K562 (cell line): Measurements from ENCODE around the gene NUDT6. TPM values are rescaled to one million over a fixed set of nuclear protein-coding genes. Genes with fewer than 3 reads are reported as not detected.

Experiments used
- ATAC-seq: fragments of 200-7000 bp; cut with Tn5 transposase; 3 replicates; pipeline ENCODE4 v1.9.1; 2020; ENCODE audit warnings: moderate library complexity
- BruUV-seq: library from RNA; stranded (reverse); fragments of 400-500 nt; replicated peaks from 2 replicates; lab custom pipeline; 2021; lab: Mats Ljungman, UMichigan
- CTCF ChIA-PET: fragments of 300-600 bp; formaldehyde crosslinking; extraction: SDS; loops from one replicate; lab custom pipeline; 2021; ENCODE audit warnings: low intra/inter-chr PET ratio; lab: Yijun Ruan, JAX
- POLR2A ChIA-PET: fragments of 300-600, 350-650 bp; sonication (Branson Sonifier 250); formaldehyde crosslinking; extraction: SDS; loops from one replicate; lab custom pipeline; 2021; ENCODE audit warnings: antibody characterized with exemption, inconsistent platforms; lab: Yijun Ruan, JAX
- DNase-seq, 4 experiments: peaks; one replicate each; pipeline versions ENCODE4 v3.0.0 to v3.0.0-alpha.2; 2011 to 2018; ENCODE audit warnings: low spot score in 3 of 4, mixed read lengths in 3 of 4; ENCODE audit errors: extremely low read depth in 1 of 4
- FAIRE-seq: peaks from 2 replicates; lab custom pipeline; 2011; peaks lifted over from hg19 to GRCh38; lab: Jason Lieb, UNC
- H2AFZ ChIP-seq: 2 replicates; pipeline ENCODE4 v1.6.0; 2011; ENCODE audit warnings: low read depth, low read length, control low read depth, inconsistent platforms
- H3K27ac ChIP-seq: fragments of 200-600 bp; 3 replicates; pipeline ENCODE4 v1.8.0; 2011; ENCODE audit warnings: low read depth, mild to moderate bottlenecking, control low read depth, inconsistent platforms, low read length, moderate library complexity, mixed read lengths; ENCODE audit errors: extremely low read depth
- H3K27me3 ChIP-seq, 2 experiments: fragments of 300-600 bp in 1 of 2; 2 replicates in 1 of 2; 3 replicates in 1 of 2; pipeline versions ENCODE4 v1.6.0 to v1.8.0; 2011; ENCODE audit warnings: inconsistent platforms in 2 of 2, low read length in 2 of 2, mild to moderate bottlenecking in 1 of 2, mixed read lengths in 1 of 2, moderate library complexity in 1 of 2; ENCODE audit not compliant: control insufficient read depth in 2 of 2, insufficient read depth in 2 of 2
- H3K36me3 ChIP-seq: fragments of 300-600 bp; 3 replicates; pipeline ENCODE4 v1.8.0; 2011; ENCODE audit warnings: mild to moderate bottlenecking, low read length, inconsistent platforms; ENCODE audit not compliant: control insufficient read depth, insufficient read depth
- H3K4me1 ChIP-seq, 2 experiments: fragments of 200-600 bp in 1 of 2; replicated peaks in 1 of 2; 2 replicates in 1 of 2; 3 replicates in 1 of 2; pipeline versions ENCODE4 v1.5.1 to v1.8.0; 2011; ENCODE audit warnings: inconsistent platforms in 2 of 2, low read length in 2 of 2, mild to moderate bottlenecking in 1 of 2, mixed read lengths in 1 of 2, moderate library complexity in 1 of 2; ENCODE audit not compliant: control insufficient read depth in 2 of 2, insufficient read depth in 2 of 2
- H3K4me2 ChIP-seq: 2 replicates; pipeline ENCODE4 v1.6.1; 2011; ENCODE audit warnings: low read length, control low read depth, inconsistent platforms, mixed read lengths; ENCODE audit not compliant: insufficient read depth
- H3K4me3 ChIP-seq: fragments of 200-600 bp; sonication (generic), shearing (Covaris generic); 2 replicates; pipeline ENCODE4 v1.5.1; 2016; ENCODE audit warnings: control low read depth, inconsistent platforms
- H3K79me2 ChIP-seq: fragments of 200-600 bp; 3 replicates; pipeline ENCODE4 v1.8.0; 2011; ENCODE audit warnings: low read length, inconsistent platforms; ENCODE audit not compliant: control insufficient read depth, insufficient read depth
- H3K9ac ChIP-seq, 2 experiments: 2 replicates each; pipeline versions ENCODE4 v1.6.0 to v1.6.1; 2011; ENCODE audit warnings: low read depth in 2 of 2, low read length in 2 of 2, control low read depth in 1 of 2, inconsistent platforms in 1 of 2, mild to moderate bottlenecking in 1 of 2, mixed read lengths in 1 of 2; ENCODE audit not compliant: insufficient read depth in 1 of 2
- H3K9me1 ChIP-seq: one replicate; pipeline ENCODE4 v1.6.0; 2011; ENCODE audit warnings: inconsistent platforms, mild to moderate bottlenecking, low read length, moderate library complexity; ENCODE audit not compliant: control insufficient read depth, insufficient read depth
- H3K9me3 ChIP-seq: replicated peaks from 2 replicates; pipeline ENCODE4 v1.5.1; 2011; ENCODE audit warnings: low read depth, low read length, inconsistent platforms; ENCODE audit not compliant: control insufficient read depth, insufficient read depth
- H4K20me1 ChIP-seq: replicated peaks from 2 replicates; pipeline ENCODE4 v1.6.1; 2011; ENCODE audit warnings: low read length, inconsistent platforms, mixed read lengths; ENCODE audit not compliant: control insufficient read depth, insufficient read depth
- ASH1L ChIP-seq: fragments of 450-650 bp; IDR thresholded peaks from 2 replicates; pipeline ENCODE4 v1.6.1; 2018; ENCODE audit warnings: borderline replicate concordance, mild to moderate bottlenecking, low read depth; ENCODE audit not compliant: partially characterized antibody
- BRF2 ChIP-seq: IDR thresholded peaks from 3 replicates; pipeline ENCODE4 v1.6.1; 2011; ENCODE audit warnings: borderline replicate concordance, mild to moderate bottlenecking; ENCODE audit not compliant: insufficient read length, insufficient read depth
- CCNT2 ChIP-seq: IDR thresholded peaks from 2 replicates; pipeline ENCODE4 v1.6.1; 2011; ENCODE audit warnings: borderline replicate concordance, low read depth, mild to moderate bottlenecking, moderate library complexity, mixed read lengths, low read length; ENCODE audit not compliant: insufficient read length; ENCODE audit errors: extremely low read depth
- CGGBP1 ChIP-seq: fragments of 250-450 bp; sonication (Bioruptor Pico); IDR thresholded peaks from 2 replicates; pipeline ENCODE4 v1.9.0; 2021; ENCODE audit warnings: mild to moderate bottlenecking
- CHD4 ChIP-seq: fragments of 200-600 bp; sonication (generic); IDR thresholded peaks from 3 replicates; pipeline ENCODE4 v1.6.1; 2012; ENCODE audit warnings: low read depth, mild to moderate bottlenecking, mixed read lengths, low read length, inconsistent platforms; ENCODE audit not compliant: insufficient read depth, insufficient replicate concordance, poor library complexity, severe bottlenecking
- FOXJ2 ChIP-seq: fragments of 200-800 bp; sonication (Bioruptor generic); IDR thresholded peaks from 2 replicates; pipeline ENCODE4 v1.6.1; 2016; ENCODE audit warnings: missing genetic modification characterization, missing compliant biosample characterization
- FOXP4 ChIP-seq: sonication (generic); formaldehyde crosslinking; IDR thresholded peaks from 2 replicates; pipeline ENCODE4 v1.8.0; 2022; ENCODE audit warnings: mild to moderate bottlenecking, missing genetic modification reagents, borderline replicate concordance
- LEF1 ChIP-seq: fragments of 450-650 bp; IDR thresholded peaks from 2 replicates; pipeline ENCODE4 v1.6.1; 2016; ENCODE audit warnings: mild to moderate bottlenecking
- POLR2AphosphoS5 ChIP-seq: IDR thresholded peaks from 2 replicates; pipeline ENCODE4 v1.6.1; 2011; ENCODE audit warnings: mild to moderate bottlenecking, low read depth, low read length, moderate library complexity; ENCODE audit not compliant: control insufficient read depth, insufficient read depth
- PYGO2 ChIP-seq: fragments of 450-650 bp; IDR thresholded peaks from 2 replicates; pipeline ENCODE4 v1.6.1; 2016; ENCODE audit warnings: mild to moderate bottlenecking, missing genetic modification characterization, moderate library complexity, missing compliant biosample characterization
- SIRT6 ChIP-seq: IDR thresholded peaks from one replicate; pipeline ENCODE4 v1.6.1; 2012; ENCODE audit warnings: low read depth, mild to moderate bottlenecking, control low read depth, inconsistent platforms, low read length, moderate library complexity
- TCF7 ChIP-seq: sonication (generic); IDR thresholded peaks from 2 replicates; pipeline ENCODE4 v1.6.1; 2016; ENCODE audit warnings: antibody characterized with exemption, borderline replicate concordance
- ZNF395 ChIP-seq: fragments of 200-800 bp; sonication (Bioruptor generic); IDR thresholded peaks from 2 replicates; pipeline ENCODE4 v1.6.1; 2017; ENCODE audit warnings: missing genetic modification characterization, missing compliant biosample characterization
- ZNF707 ChIP-seq: fragments of 250-450 bp; sonication (Bioruptor Pico); conservative IDR thresholded peaks from 2 replicates; pipeline ENCODE4 v1.8.0; 2022; ENCODE audit warnings: inconsistent platforms, mild to moderate bottlenecking, moderate library complexity
- ZNF785 ChIP-seq: fragments of 250-450 bp; sonication (Bioruptor Pico); IDR thresholded peaks from 2 replicates; pipeline ENCODE4 v1.4.0; 2020; ENCODE audit warnings: mild to moderate bottlenecking
- WGBS: fragments of 100-300 bp; shearing (Covaris generic); methylation state at CpG from one replicate; pipeline ENCODE4 v1.1.6; 2016; ENCODE audit warnings: low coverage, mixed read lengths; ENCODE audit not compliant: insufficient coverage; ENCODE audit errors: missing lambda C conversion rate; 5-methylcytosine and 5-hydroxymethylcytosine counted together
- in situ Hi-C: fragments of 300-500 bp; cut with MboI; formaldehyde crosslinking; loops from 4 replicates; pipeline ENCODE4 v1.15.0; 2018; ENCODE audit warnings: inconsistent platforms, mixed read lengths
- intact Hi-C: fragments of 100-400 bp; cut with micrococcal nuclease; formaldehyde crosslinking; loops from 2 replicates; pipeline ENCODE4 v1.14.2; 2022
- polyA plus RNA-seq, 8 experiments: library from polyadenylated mRNA; depleted of rRNA in 4 of 8; stranded (reverse) in 5 of 8; unstranded in 3 of 8; fragments of >200 nt; fragmentation: Nextera tagmentation in 2 of 8; fragmentation: Illumina TruSeq in 1 of 8; extraction: Ambion mirVana in 2 of 8; extraction: Trizol in 1 of 8; gene quantifications; 2 replicates each; pipeline versions ENCODE4 v1.2.1 to v1.2.3, GENCODE V29; 2011 to 2014; ENCODE audit warnings: inconsistent platforms in 1 of 8, missing spikeins in 1 of 8
- total RNA-seq, 7 experiments: library from RNA; depleted of rRNA in 6 of 7; stranded (reverse); fragments of >200 nt in 6 of 7; fragmentation: Illumina TruSeq in 2 of 7; extraction: Trizol in 2 of 7; gene quantifications; 2 replicates each; pipeline versions ENCODE4 v1.2.1 to v1.2.3, GENCODE V29; 2011 to 2021; ENCODE audit warnings: low replicate concordance in 1 of 7

The NUDT6 gene
- total and polyA plus RNA-seq, 9 of the 15 experiments (the other 6 are each of a cell fraction or from before 2014, with no cell fraction given): 9.4 to 18.1 (median 13.4) TPM

DNA sequence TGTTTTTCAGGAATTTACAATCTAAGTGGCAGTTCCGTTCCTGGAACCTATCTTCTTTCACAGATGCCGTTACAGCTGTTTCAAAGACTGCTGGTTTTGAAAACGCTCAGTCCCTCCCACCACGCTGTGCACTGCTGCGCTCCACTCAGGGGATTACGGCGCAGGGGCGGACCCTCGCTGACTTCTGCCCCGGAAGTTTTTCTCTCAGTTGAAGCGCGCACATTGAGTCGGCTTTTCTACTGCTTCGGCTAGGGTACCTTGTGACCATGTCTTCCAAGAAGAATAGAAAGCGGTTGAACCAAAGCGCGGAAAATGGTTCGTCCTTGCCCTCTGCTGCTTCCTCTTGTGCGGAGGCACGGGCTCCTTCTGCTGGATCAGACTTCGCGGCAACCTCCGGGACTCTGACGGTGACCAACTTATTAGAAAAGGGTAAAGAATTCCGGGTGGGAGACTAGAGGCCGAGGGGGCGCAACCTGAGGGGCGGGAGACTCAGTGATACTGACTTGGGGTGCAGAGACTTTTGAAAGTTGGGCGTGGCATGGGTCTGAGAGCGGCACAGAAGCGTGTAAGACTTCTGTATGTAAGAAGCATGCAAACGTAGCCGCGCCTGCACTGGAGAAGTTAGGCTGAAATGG lies 597 bp upstream of the NUDT6 start:
- DNase-seq (peak; percentile 79 to 95 (median 84)), FAIRE-seq (peak; percentile 96), ATAC-seq (peak; percentile 91)
- peaks cover 6 to 26% of the 10 kb centered on the region in 2 experiments; a peak in 4 of 5 replicates for H3K4me1 ChIP-seq
- POLR2A ChIA-PET: interaction anchor here (0.8 to 1.3 kb wide), 6 partner anchors 19 to 321 kb away, joined by 3 to 10 read pairs (median 4); partner anchors contain the start of gene BBS12
- in situ Hi-C loops: loop anchor here (5.0 to 25.0 kb wide), 2 partner anchors 171 to 1061 kb away; partner anchors contain the start of gene BBS7
- peak overlapping the region; percentile 91 for H2AFZ ChIP-seq
- intact Hi-C loops: loop anchor here (2.0 kb wide), 3 partner anchors 94 to 320 kb away; no protein-coding TSS in a partner anchor
- peak overlapping the region; percentile 95 for H3K4me2 ChIP-seq
- H3K4me3 ChIP-seq: peak overlapping the region; percentile 85
- peaks cover 3% of the 10 kb centered on the region for H3K9me1 ChIP-seq
- peak overlapping the region; percentile 84 to 94 for H3K9ac ChIP-seq
- H3K27ac ChIP-seq: peak overlapping the region; percentile 85
- peaks cover 82% of the 10 kb centered on the region for H3K79me2 ChIP-seq
- H3K36me3 ChIP-seq: peaks cover 21% of the 10 kb centered on the region; the same call in 2 of the 3 replicates
- H3K27me3 ChIP-seq: no peaks in the 10 kb centered on the region
- WGBS: 0% methylated on average over 31 of the region's 34 CpGs
- H4K20me1 ChIP-seq: no peaks in the 10 kb centered on the region
- CTCF ChIA-PET: no interaction called here
- H3K9me3 ChIP-seq: no peaks in the 10 kb centered on the region
- BruUV-seq: no TSS peak
- TF ChIP-seq LEF1 (peak; percentile 45; the same call in 1 of the 2 replicates), CHD4 (no peak), SIRT6 (no peak), CGGBP1 (CRISPR knock-in tag) (no peak), FOXP4 (CRISPR knock-in tag) (no peak), ZNF785 (CRISPR knock-in tag) (no peak), POLR2AphosphoS5 (peak; percentile 73), ZNF707 (CRISPR knock-in tag) (no peak), ZNF395 (CRISPR knock-in tag) (peak; percentile 65; the same call in 1 of the 2 replicates), FOXJ2 (tag) (peak; percentile 62; the same call in 1 of the 2 replicates), CCNT2 (no peak), TCF7 (no peak), PYGO2 (tag) (no peak), BRF2 (no peak), ASH1L (peak; percentile 32)
